ENCODE data around the gene CNTNAP2.

- TF ChIP-seq CTCF (conservative IDR thresholded peaks at IDR 0.05; ENCODE audit: low read depth, low read length) (no peak), FOS (IDR thresholded peaks at IDR 0.05; ENCODE audit: low read depth, low read length) (no peak), POLR2A (IDR thresholded peaks at IDR 0.05; ENCODE audit: low read depth, low read length) (no peak), RAD21 (IDR thresholded peaks at IDR 0.05; ENCODE audit: low read length) (no peak), SMC3 (IDR thresholded peaks at IDR 0.05; ENCODE audit: low read depth, low read length) (no peak), MAZ (IDR thresholded peaks at IDR 0.05; ENCODE audit: borderline replicate concordance, low read depth, low read length) (no peak), BHLHE40 (IDR thresholded peaks at IDR 0.05; ENCODE audit: low read depth, low read length) (no peak), CEBPB (IDR thresholded peaks at IDR 0.05; ENCODE audit: low read depth, low read length) (no peak), RFX5 (IDR thresholded peaks at IDR 0.05; ENCODE audit: low read depth, low read length) (no peak), USF2 (IDR thresholded peaks at IDR 0.05; ENCODE audit: low read depth, low read length) (no peak)
These were observed 19.6 kb upstream of the CNTNAP2 start for GRCh38 chr7:146096994-146097393.
